ENCODE measurements around the gene UQCRC1. TPM values are rescaled to one million over a fixed set of nuclear protein-coding genes. Genes with fewer than 3 reads are reported as not detected.

UQCRC1 gene
- total RNA-seq, 1 donor from 2014 or later: 126 TPM

DNA sequence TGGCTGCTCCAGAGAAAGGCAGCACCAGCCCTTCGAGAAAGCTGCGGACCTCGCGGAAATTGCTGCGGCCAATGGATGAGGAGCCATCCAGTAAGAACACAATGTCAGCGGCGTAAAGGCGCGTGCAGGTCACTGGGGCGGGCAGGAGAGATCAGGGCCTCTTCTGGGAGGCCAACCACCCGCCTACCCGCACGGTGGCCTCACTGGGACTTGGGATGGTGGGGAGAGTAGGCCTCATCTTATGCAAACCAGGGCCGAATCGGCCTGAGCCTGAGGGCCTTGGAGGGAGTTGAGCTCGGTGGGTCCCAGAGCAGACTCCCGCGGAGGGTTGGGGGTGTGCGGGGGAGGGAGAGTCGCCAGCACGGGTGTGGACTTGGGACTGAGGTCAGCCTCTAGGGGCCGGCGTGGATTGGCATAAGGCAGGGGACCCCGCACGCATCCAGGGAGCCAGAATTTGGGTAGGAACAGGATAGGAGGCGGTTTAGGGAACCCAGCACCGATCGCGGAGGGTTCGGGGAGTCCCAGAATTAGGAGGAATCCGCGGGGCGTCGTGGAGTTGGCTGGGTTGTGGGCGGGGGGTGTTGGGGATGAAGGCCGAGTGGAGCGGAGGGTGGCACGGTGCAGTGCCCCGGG, 14.9 kb downstream of the UQCRC1 start:
- Histone ChIP-seq H3K36me3 (peaks cover 15% of the 10 kb centered on the region), H3K27me3 (peaks cover 13% of the 10 kb centered on the region), H3K4me3 (no peak overlapping the region), H3K9me3 (no peaks in the 10 kb centered on the region), H3K4me1 (peaks cover 3% of the 10 kb centered on the region), H3K27ac (no peak overlapping the region)
- intact Hi-C loops (cut with DNase I): no loop called here
- TF ChIP-seq, protein P1, sequence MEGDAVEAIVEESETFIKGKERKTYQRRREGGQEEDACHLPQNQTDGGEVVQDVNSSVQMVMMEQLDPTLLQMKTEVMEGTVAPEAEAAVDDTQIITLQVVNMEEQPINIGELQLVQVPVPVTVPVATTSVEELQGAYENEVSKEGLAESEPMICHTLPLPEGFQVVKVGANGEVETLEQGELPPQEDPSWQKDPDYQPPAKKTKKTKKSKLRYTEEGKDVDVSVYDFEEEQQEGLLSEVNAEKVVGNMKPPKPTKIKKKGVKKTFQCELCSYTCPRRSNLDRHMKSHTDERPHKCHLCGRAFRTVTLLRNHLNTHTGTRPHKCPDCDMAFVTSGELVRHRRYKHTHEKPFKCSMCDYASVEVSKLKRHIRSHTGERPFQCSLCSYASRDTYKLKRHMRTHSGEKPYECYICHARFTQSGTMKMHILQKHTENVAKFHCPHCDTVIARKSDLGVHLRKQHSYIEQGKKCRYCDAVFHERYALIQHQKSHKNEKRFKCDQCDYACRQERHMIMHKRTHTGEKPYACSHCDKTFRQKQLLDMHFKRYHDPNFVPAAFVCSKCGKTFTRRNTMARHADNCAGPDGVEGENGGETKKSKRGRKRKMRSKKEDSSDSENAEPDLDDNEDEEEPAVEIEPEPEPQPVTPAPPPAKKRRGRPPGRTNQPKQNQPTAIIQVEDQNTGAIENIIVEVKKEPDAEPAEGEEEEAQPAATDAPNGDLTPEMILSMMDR (IDR thresholded peaks at IDR 0.05): no peak
- no peak for ATAC-seq
- DNase-seq: no peak

DNA sequence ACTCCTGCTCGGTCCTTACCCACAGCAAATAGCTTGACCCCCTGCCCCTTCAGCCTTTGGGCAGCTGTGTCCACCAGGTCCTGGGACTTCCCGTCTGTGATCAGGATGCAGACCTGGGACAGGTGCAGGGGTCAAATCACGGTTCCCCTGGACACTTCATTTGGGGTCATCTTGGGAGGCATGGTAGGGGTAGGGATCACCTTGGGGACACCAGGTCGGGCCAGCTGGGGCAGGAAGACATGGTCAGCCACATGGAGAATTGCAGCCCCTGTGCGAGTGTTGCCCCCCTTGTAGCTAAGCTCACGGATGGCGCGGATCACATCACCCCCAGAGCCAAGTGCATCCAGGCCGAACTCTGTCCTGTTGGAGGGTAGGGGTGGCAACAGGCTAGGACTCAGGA, 16.1 kb downstream of the UQCRC1 start:
- no peak for DNase-seq
- Histone ChIP-seq H3K9me3 (no peaks in the 10 kb centered on the region), H3K4me1 (peaks cover 3% of the 10 kb centered on the region), H3K4me3 (no peak overlapping the region), H3K36me3 (peaks cover 3% of the 10 kb centered on the region), H3K27ac (no peak overlapping the region), H3K27me3 (peaks cover 13% of the 10 kb centered on the region)
- TF ChIP-seq, protein P1 (IDR thresholded peaks at IDR 0.05): no peak
- intact Hi-C loops (cut with DNase I): no loop called here
- ATAC-seq: no peak

DNA sequence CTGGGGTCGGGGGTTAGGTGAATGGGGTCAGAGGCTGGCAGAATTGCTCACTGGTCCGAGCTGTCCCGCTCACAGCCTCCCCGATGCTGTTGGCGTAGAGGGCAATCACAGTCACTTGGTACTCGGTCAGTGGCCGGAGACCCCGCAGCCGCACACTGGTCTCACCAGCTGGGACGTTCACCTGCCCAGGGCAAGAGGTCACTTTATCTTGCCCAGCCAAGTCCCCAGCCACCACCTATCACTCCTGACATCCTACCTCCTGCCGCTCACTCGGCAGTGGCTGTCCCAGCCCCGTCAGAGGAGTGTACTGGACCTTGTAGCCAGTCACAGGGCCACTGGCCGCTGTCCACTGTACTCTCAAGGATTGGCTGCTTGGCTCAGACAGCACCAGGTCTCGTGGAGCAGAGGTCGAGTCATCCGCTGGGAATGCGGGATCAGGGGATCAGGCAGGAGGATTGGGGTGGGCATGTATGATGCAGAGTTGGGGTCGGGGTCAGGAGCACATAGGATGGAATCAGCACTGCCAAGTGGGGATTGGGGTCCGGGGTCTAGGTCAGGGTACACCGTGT, 16.8 kb downstream of the UQCRC1 start:
- ATAC-seq (no peak), DNase-seq (no peak)
- TF ChIP-seq, protein P1 (IDR thresholded peaks at IDR 0.05): no peak
- H3K4me1 ChIP-seq: peaks cover 3% of the 10 kb centered on the region
- intact Hi-C loops (cut with DNase I): no loop called here
- H3K36me3 ChIP-seq: no peaks in the 10 kb centered on the region
- H3K27ac ChIP-seq: no peak overlapping the region
- peaks cover 13% of the 10 kb centered on the region for H3K27me3 ChIP-seq
- no peak overlapping the region for H3K4me3 ChIP-seq
- H3K9me3 ChIP-seq: no peaks in the 10 kb centered on the region

DNA sequence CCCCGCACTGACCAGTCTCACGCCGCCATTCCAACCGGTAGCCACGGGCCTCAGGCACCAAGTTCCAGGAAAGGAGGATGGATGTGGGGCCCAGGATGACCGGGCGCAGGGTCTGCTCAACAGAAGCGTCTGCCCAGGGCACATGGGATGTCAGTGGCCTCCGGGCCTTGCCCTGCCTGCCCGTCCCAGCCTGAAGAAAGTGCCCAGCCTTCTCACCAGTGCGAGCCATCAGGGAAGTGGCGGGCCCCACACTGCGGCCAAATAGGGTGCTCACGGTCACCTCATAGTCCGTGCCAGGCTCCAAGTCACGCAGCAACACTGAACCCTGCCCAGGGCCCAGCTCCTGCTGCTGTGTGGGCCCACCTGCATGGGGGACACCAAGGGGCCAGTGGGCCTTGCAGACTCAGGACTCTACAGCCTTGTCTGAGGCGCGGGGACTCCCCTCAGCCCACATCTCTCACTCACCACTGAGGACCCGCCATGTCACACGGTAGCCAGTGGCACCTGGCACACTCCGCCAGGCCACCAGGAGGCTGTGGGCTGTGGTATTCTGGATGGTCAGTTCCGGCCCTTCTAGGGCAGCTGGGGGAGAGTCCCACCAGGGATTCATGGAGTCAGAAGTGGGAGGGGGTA, 17.4 kb downstream of the UQCRC1 start:
- Histone ChIP-seq H3K9me3 (no peaks in the 10 kb centered on the region), H3K27ac (no peak overlapping the region), H3K36me3 (no peaks in the 10 kb centered on the region), H3K4me3 (no peak overlapping the region), H3K4me1 (peaks cover 3% of the 10 kb centered on the region), H3K27me3 (peaks cover 13% of the 10 kb centered on the region)
- TF ChIP-seq, protein P1 (IDR thresholded peaks at IDR 0.05): no peak
- DNase-seq (no peak), ATAC-seq (no peak)
- intact Hi-C loops (cut with DNase I): no loop called here

DNA sequence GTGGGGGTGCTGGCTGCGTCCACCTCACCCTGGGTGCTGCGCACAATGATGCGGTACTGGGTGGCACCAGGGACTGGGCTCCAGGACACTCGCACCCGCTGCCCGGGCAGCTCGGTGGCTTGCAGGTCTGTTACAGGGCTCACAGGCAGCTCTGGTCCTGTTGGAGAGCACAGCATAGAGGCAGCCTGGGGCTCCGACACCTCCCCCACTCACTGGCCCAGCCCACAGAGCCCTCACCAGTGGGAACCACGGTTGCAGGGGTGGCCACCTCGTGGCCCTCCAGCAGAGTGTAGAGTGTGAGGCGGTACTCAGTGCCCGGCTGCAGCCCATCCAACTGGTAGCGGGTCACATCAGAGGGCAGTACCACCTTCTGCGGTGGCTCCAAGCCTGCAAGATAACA, 18.0 kb downstream of the UQCRC1 start:
- TF ChIP-seq, protein P1 (IDR thresholded peaks at IDR 0.05): no peak
- H3K4me3 ChIP-seq: no peak overlapping the region
- DNase-seq (no peak), ATAC-seq (no peak)
- peaks cover 13% of the 10 kb centered on the region for H3K27me3 ChIP-seq
- intact Hi-C loops (cut with DNase I): no loop called here
- H3K4me1 ChIP-seq: peaks cover 3% of the 10 kb centered on the region
- H3K27ac ChIP-seq: no peak overlapping the region
- H3K36me3 ChIP-seq: no peaks in the 10 kb centered on the region
- no peaks in the 10 kb centered on the region for H3K9me3 ChIP-seq

Data from upper lobe of right lung (tissue), 1 donor.